Measurements from ENCODE around the gene ABCB10. TPM values are rescaled to one million over a fixed set of nuclear protein-coding genes. Genes with fewer than 3 reads are reported as not detected.

ABCB10 gene
- total and polyA plus RNA-seq, 7 donors: 6.9 to 20.8 (median 10.8) TPM

GRCh38 chr1:229554886-229555621, 3.5 kb downstream of the ABCB10 start:
- no peak overlapping the region for H3K27ac ChIP-seq
- H3K27me3 ChIP-seq (ENCODE audit: insufficient read depth in 3 of 3, low read length in 2 of 3): no peaks in the 10 kb centered on the region
- no peaks in the 10 kb centered on the region for H3K9me3 ChIP-seq
- no peak for ATAC-seq
- intact Hi-C loops (cut with DNase I): no loop called here
- whole genome bisulfite sequencing, 3 donors: 69 to 81% (median 70%) methylated on average over 10 of the region's 10 CpGs
- DNase-seq: no peak
- TF ChIP-seq CTCF (IDR thresholded peaks at IDR 0.05): no peak
- no peak overlapping the region for H3K4me3 ChIP-seq
- no peaks in the 10 kb centered on the region for H3K36me3 ChIP-seq (ENCODE audit: insufficient read depth in 1 of 2, low read depth in 1 of 2)
- peaks cover 29% of the 10 kb centered on the region for H3K4me1 ChIP-seq

GRCh38 chr1:229553621-229554130, 4.8 kb downstream of the ABCB10 start:
- DNase-seq (no peak), ATAC-seq (no peak)
- Histone ChIP-seq H3K27me3 (ENCODE audit: insufficient read depth in 3 of 3, low read length in 2 of 3) (no peaks in the 10 kb centered on the region), H3K4me1 (peaks cover 22% of the 10 kb centered on the region), H3K36me3 (ENCODE audit: insufficient read depth in 1 of 2, low read depth in 1 of 2) (peaks cover 0 to 6% of the 10 kb centered on the region in 2 donors), H3K4me3 (no peak overlapping the region), H3K9me3 (no peaks in the 10 kb centered on the region), H3K27ac (no peak overlapping the region)
- intact Hi-C loops (cut with DNase I): no loop called here
- no peak for TF ChIP-seq CTCF (IDR thresholded peaks at IDR 0.05)
- WGBS, 3 donors: 93 to 94% (median 94%) methylated on average over 7 of the region's 7 CpGs

- 60 to 74% (median 71%) methylated on average over 5 of the region's 5 CpGs for WGBS, 3 donors
- TF ChIP-seq CTCF (IDR thresholded peaks at IDR 0.05): no peak
- Histone ChIP-seq H3K27me3 (ENCODE audit: insufficient read depth in 3 of 3, low read length in 2 of 3) (no peaks in the 10 kb centered on the region), H3K36me3 (ENCODE audit: insufficient read depth in 1 of 2, low read depth in 1 of 2) (peaks cover 0 to 10% of the 10 kb centered on the region in 2 donors), H3K4me3 (no peak overlapping the region), H3K27ac (no peak overlapping the region), H3K9me3 (no peaks in the 10 kb centered on the region), H3K4me1 (peaks cover 22% of the 10 kb centered on the region)
- ATAC-seq (no peak), DNase-seq (no peak)
- intact Hi-C loops (cut with DNase I): no loop called here
These were observed 5.8 kb downstream of the ABCB10 start for GRCh38 chr1:229552732-229553131.

- H3K4me1 ChIP-seq: peaks cover 8% of the 10 kb centered on the region
- H3K4me3 ChIP-seq: no peak overlapping the region
- WGBS, 3 donors: 58 to 78% (median 60%) methylated on average over 3 of the region's 3 CpGs
- no peak overlapping the region for H3K27ac ChIP-seq
- intact Hi-C loops (cut with DNase I): no loop called here
- DNase-seq (no peak), ATAC-seq (no peak)
- no peak for TF ChIP-seq CTCF (IDR thresholded peaks at IDR 0.05)
- peaks cover 5 to 28% of the 10 kb centered on the region in 2 donors for H3K36me3 ChIP-seq (ENCODE audit: insufficient read depth in 1 of 2, low read depth in 1 of 2)
- no peaks in the 10 kb centered on the region for H3K27me3 ChIP-seq (ENCODE audit: insufficient read depth in 3 of 3, low read length in 2 of 3)
- H3K9me3 ChIP-seq: no peaks in the 10 kb centered on the region
These were observed 7.5 kb downstream of the ABCB10 start for GRCh38 chr1:229550812-229551567.
